ENCODE measurements around the gene TBCK.

DNA sequence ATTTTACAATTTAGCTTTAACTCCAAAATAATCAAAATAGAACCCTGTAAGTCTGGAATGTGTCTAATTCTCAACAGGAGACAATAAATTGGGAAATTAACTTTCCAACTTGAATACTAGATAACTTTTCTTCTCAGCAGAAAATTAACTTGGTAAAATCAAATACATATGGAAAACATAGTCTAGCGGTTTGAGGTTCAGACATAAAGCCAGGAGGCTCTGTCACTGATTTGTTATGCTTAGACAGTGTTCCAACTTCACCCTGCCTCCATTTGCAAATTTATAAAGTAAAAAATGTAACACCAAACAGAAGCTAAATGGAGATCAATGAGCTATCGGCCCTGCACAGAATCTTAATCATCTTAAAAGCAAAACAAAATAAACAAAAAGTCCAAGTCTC lies 46.3 kb downstream of the TBCK start:
- TF ChIP-seq EP300 (IDR thresholded peaks at IDR 0.05; ENCODE audit: borderline replicate concordance) (no peak), CEBPB (IDR thresholded peaks at IDR 0.05) (no peak), NFIC (IDR thresholded peaks at IDR 0.05) (no peak), YY1 (IDR thresholded peaks at IDR 0.05; ENCODE audit: low read depth) (no peak), TAF1 (IDR thresholded peaks at IDR 0.05; ENCODE audit: low read depth) (no peak), FOXM1 (IDR thresholded peaks at IDR 0.05; ENCODE audit: borderline replicate concordance, low read depth) (no peak), CREB1 (IDR thresholded peaks at IDR 0.05; ENCODE audit: low read depth) (no peak), RAD21 (IDR thresholded peaks at IDR 0.05; ENCODE audit: low read depth) (no peak), ZBTB7A (IDR thresholded peaks at IDR 0.05; ENCODE audit: low read depth) (no peak), EGR1 (IDR thresholded peaks at IDR 0.05) (no peak), TEAD4 (IDR thresholded peaks at IDR 0.05) (no peak)
- TF ChIP-seq, protein P1, sequence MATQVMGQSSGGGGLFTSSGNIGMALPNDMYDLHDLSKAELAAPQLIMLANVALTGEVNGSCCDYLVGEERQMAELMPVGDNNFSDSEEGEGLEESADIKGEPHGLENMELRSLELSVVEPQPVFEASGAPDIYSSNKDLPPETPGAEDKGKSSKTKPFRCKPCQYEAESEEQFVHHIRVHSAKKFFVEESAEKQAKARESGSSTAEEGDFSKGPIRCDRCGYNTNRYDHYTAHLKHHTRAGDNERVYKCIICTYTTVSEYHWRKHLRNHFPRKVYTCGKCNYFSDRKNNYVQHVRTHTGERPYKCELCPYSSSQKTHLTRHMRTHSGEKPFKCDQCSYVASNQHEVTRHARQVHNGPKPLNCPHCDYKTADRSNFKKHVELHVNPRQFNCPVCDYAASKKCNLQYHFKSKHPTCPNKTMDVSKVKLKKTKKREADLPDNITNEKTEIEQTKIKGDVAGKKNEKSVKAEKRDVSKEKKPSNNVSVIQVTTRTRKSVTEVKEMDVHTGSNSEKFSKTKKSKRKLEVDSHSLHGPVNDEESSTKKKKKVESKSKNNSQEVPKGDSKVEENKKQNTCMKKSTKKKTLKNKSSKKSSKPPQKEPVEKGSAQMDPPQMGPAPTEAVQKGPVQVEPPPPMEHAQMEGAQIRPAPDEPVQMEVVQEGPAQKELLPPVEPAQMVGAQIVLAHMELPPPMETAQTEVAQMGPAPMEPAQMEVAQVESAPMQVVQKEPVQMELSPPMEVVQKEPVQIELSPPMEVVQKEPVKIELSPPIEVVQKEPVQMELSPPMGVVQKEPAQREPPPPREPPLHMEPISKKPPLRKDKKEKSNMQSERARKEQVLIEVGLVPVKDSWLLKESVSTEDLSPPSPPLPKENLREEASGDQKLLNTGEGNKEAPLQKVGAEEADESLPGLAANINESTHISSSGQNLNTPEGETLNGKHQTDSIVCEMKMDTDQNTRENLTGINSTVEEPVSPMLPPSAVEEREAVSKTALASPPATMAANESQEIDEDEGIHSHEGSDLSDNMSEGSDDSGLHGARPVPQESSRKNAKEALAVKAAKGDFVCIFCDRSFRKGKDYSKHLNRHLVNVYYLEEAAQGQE (IDR thresholded peaks at IDR 0.05; ENCODE audit: low read depth) = no peak
- TF ChIP-seq, protein P2, sequence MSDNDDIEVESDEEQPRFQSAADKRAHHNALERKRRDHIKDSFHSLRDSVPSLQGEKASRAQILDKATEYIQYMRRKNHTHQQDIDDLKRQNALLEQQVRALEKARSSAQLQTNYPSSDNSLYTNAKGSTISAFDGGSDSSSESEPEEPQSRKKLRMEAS (IDR thresholded peaks at IDR 0.05) = no peak
- TF ChIP-seq, protein P3, sequence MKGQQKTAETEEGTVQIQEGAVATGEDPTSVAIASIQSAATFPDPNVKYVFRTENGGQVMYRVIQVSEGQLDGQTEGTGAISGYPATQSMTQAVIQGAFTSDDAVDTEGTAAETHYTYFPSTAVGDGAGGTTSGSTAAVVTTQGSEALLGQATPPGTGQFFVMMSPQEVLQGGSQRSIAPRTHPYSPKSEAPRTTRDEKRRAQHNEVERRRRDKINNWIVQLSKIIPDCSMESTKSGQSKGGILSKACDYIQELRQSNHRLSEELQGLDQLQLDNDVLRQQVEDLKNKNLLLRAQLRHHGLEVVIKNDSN (IDR thresholded peaks at IDR 0.05) = no peak

Measured in Ishikawa (cell line).